ENCODE measurements around the gene MTCH1. TPM values are rescaled to one million over a fixed set of nuclear protein-coding genes. Genes with fewer than 3 reads are reported as not detected.

The MTCH1 gene
- total and polyA plus RNA-seq, 4 experiments from 2014 or later: 94.1 to 151 (median 134) TPM

DNA sequence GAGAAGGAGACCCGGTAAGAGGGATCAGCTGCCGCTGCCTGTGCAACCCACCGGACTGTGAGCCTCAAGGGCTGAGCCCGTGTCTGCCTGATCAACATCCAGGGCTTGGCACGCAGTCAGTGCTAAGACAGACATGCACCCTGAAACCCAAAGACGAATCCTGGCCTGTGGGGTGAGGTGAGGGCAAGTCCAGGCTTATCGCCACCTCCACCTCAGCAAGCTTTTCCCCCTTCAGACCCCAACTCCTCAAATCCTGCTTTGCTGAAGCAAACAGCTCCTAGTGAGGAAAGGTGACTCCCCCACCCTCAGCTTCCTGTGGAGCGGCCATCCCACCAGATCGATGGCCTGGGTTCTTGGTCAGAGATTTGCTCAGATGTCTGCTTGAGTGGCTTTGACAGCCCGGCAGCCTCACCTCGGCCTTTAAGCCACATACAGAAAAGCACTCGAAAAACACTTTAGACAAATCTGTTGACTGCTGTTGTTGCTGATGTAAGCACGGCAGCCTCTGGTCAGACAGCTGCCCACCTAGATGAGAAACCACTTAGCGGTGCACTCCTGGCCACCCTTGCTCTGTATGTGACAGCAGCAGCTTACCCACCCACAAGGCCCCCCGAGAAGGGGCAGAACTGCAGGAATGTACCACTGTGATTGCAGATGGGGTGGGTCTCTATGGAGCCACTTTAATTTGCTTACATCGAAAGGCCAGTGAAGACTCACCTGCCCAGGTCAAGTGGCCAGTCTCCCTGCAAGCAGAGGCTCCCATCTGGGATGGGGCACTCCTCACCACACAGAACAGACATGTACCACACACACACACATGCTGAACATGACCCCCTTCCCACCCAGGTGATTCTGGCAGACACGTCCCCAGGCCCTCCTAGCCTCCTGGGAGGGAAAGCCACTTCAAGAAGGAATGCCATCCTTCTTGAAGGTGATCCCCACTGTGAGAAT lies 14.8 kb downstream of the MTCH1 start:
- DNase-seq: no peak
- ChIA-PET POLR2A (ENCODE audit: partially characterized antibody) (interaction anchor here (1.7 to 2.3 kb wide), 2 partner anchors 8 to 15 kb away, joined by 3 to 9 read pairs; partner anchors contain the start of gene MTCH1), CTCF (ENCODE audit: partially characterized antibody) (interaction anchor here (1.7 kb wide), 1 partner anchor 47 kb away, joined by 3 read pairs; no protein-coding TSS in a partner anchor)
- H3K27me3 Mint-ChIP-seq: no peaks in the 10 kb centered on the region
- H3K4me3 ChIP-seq (ENCODE audit: low read length in 2 of 2): no peak overlapping the region
- no peaks in the 10 kb centered on the region for H3K27me3 ChIP-seq (ENCODE audit: insufficient read depth, low read length)
- peaks cover 0 to 3% (median 1%) of the 10 kb centered on the region in 4 donors for H3K4me1 Mint-ChIP-seq
- no peaks in the 10 kb centered on the region for H3K9me3 ChIP-seq (ENCODE audit: control insufficient read depth in 1 of 2, low read length in 2 of 2)
- H3K27ac ChIP-seq (ENCODE audit: low read depth, low read length): no peak overlapping the region
- H3K4me3 Mint-ChIP-seq: no peak overlapping the region
- peak overlapping the region in 5 of 7 donors; percentile 36 to 64 (median 61) for H3K27ac Mint-ChIP-seq
- no peaks in the 10 kb centered on the region for H3K4me1 ChIP-seq (ENCODE audit: insufficient read depth, low read length)
- peaks cover 92% of the 10 kb centered on the region for H3K36me3 ChIP-seq (ENCODE audit: insufficient read depth, low read length)
- H3K9me3 Mint-ChIP-seq: no peaks in the 10 kb centered on the region
- peaks cover 64 to 92% of the 10 kb centered on the region in 2 donors for H3K36me3 Mint-ChIP-seq
- intact Hi-C loops (cut with micrococcal nuclease): no loop called here

DNA sequence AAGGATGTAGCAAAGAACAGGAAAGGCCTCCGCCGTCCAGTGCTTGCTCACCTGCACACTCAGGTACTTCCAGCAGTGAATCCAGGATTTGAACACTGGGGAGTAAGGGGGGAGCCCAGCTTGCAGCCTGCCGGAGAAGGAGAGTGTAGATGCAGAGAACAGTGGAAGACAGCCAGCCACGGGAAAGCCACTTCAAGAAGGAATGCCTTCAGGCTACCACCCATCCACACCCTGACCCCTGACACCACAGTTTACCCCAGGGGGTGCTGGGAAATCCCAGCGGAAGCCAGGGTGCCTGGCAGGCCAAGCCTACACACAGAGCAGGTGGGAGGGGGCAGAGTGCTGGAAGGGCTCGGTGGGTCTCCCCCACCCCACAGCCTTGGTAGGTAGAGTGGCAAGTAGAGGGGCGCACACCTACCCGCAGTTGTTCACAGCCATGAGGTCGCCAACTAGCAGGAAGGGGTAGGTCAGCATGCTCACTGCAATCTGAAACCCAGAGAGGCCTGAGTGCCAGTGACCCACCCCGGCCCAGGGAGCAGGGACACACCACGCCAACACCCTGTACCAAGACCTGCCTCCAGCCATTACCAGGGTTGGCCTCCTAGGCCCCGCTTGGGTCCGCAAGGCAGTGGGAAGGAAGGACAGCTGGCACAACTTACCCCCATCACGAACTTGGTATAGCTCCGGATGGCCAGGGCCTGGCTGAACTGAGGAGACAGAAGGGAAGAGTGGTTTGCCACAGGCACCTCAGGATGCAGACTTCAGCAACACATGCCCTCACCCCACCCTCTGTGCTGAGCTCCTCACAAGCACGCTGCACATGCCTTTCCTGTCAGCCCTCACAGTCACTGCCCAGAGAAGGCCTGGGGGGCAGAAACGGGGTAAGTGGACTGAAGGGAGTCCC lies 15.8 kb downstream of the MTCH1 start:
- H3K4me3 Mint-ChIP-seq: no peak overlapping the region
- Histone ChIP-seq H3K27ac (ENCODE audit: low read depth, low read length) (no peak overlapping the region), H3K4me3 (ENCODE audit: low read length in 2 of 2) (no peak overlapping the region), H3K36me3 (ENCODE audit: insufficient read depth, low read length) (peaks cover 83% of the 10 kb centered on the region), H3K27me3 (ENCODE audit: insufficient read depth, low read length) (no peaks in the 10 kb centered on the region), H3K4me1 (ENCODE audit: insufficient read depth, low read length) (peaks cover 1% of the 10 kb centered on the region), H3K9me3 (ENCODE audit: control insufficient read depth in 1 of 2, low read length in 2 of 2) (no peaks in the 10 kb centered on the region)
- CTCF ChIA-PET (ENCODE audit: partially characterized antibody): interaction anchor here (1.7 kb wide), 1 partner anchor 48 kb away, joined by 3 read pairs; no protein-coding TSS in a partner anchor
- no peaks in the 10 kb centered on the region for H3K27me3 Mint-ChIP-seq
- H3K9me3 Mint-ChIP-seq: no peaks in the 10 kb centered on the region
- H3K36me3 Mint-ChIP-seq: peaks cover 59 to 85% of the 10 kb centered on the region in 2 donors
- POLR2A ChIA-PET (ENCODE audit: partially characterized antibody): interaction anchor here (1.7 to 2.3 kb wide), 2 partner anchors 9 to 16 kb away, joined by 3 to 9 read pairs; partner anchors contain the start of gene MTCH1
- H3K4me1 Mint-ChIP-seq: peaks cover 2 to 12% (median 6%) of the 10 kb centered on the region in 4 donors
- DNase-seq: no peak
- intact Hi-C loops (cut with micrococcal nuclease): no loop called here
- H3K27ac Mint-ChIP-seq: peak overlapping the region in 3 of 7 donors; percentile 22 to 74 (median 43)

DNA sequence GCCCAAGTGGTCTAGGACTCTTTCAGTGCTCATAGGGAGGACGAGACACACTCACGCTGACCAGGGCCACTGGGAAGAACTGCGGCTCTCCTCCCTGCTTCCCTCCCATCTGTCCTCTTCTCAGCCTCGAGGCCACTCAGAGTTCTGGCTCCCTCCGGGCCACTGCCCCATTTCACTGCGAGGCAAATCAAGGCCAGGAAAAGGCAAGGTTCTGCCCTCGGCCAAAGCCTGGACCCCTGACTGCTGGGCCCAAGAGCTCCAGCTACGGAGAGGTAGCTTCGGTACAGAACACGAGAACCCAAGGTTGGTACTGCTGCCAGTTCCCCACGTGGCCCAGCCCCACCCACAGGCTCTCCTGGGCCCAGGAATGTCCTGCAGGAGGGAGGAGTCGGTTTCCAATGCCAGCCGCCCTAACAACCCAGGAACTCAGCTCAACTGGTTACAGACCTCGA lies 16.7 kb downstream of the MTCH1 start:
- no peaks in the 10 kb centered on the region for H3K27me3 Mint-ChIP-seq
- DNase-seq: no peak
- H3K27ac ChIP-seq (ENCODE audit: low read depth, low read length): no peak overlapping the region
- POLR2A ChIA-PET (ENCODE audit: partially characterized antibody): interaction anchor here (1.7 to 2.3 kb wide), 2 partner anchors 10 to 17 kb away, joined by 3 to 9 read pairs; partner anchors contain the start of gene MTCH1
- H3K4me3 ChIP-seq (ENCODE audit: low read length in 2 of 2): no peak overlapping the region
- no peaks in the 10 kb centered on the region for H3K9me3 ChIP-seq (ENCODE audit: control insufficient read depth in 1 of 2, low read length in 2 of 2)
- peaks cover 11% of the 10 kb centered on the region for H3K4me1 ChIP-seq (ENCODE audit: insufficient read depth, low read length)
- peaks cover 50 to 76% of the 10 kb centered on the region in 2 donors for H3K36me3 Mint-ChIP-seq
- H3K4me1 Mint-ChIP-seq: peaks cover 10 to 21% (median 14%) of the 10 kb centered on the region in 4 donors
- H3K27ac Mint-ChIP-seq: peak overlapping the region in 1 of 7 donors; percentile 22
- H3K9me3 Mint-ChIP-seq: no peaks in the 10 kb centered on the region
- CTCF ChIA-PET (ENCODE audit: partially characterized antibody): interaction anchor here (1.7 kb wide), 1 partner anchor 49 kb away, joined by 3 read pairs; no protein-coding TSS in a partner anchor
- H3K4me3 Mint-ChIP-seq: no peak overlapping the region
- intact Hi-C loops (cut with micrococcal nuclease): no loop called here
- no peaks in the 10 kb centered on the region for H3K27me3 ChIP-seq (ENCODE audit: insufficient read depth, low read length)
- H3K36me3 ChIP-seq (ENCODE audit: insufficient read depth, low read length): peaks cover 73% of the 10 kb centered on the region

DNA sequence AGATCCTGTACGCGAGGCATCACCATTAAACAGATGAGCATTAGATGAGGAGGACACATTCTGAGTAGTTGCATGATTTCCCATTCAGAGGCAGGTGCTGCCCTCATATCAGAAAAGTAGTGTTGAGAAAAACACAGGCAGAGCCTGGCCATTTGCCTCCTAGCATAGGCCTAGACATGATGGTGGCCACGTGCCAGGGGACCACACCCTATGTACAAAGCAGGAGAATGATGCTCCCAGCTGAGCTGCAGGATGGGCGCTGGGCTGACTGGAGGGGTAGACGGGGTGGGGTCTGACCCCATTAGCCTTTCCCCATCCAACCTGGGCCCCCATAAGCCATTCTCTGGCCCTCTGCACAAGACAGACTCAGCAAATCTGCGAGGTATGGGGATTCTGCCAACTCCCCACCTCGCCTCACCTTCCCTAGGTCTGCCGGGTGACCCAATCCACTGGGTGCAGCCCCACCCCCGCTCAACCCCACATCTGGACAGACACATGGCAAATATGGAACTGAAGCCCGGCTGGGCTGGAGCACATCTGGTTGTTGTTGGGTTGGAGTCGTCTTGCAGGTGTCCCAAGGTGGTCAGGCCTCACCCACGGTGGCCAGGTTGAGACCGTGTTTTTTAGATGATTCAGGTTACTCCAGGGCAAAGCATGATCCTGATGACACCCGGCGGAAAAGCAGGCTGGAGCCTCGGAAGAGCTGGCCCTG lies 17.6 kb downstream of the MTCH1 start:
- H3K27me3 ChIP-seq (ENCODE audit: insufficient read depth, low read length): no peaks in the 10 kb centered on the region
- H3K4me1 Mint-ChIP-seq: peaks cover 14 to 30% (median 21%) of the 10 kb centered on the region in 4 donors
- H3K9me3 ChIP-seq (ENCODE audit: control insufficient read depth in 1 of 2, low read length in 2 of 2): no peaks in the 10 kb centered on the region
- no peaks in the 10 kb centered on the region for H3K9me3 Mint-ChIP-seq
- intact Hi-C loops (cut with micrococcal nuclease): no loop called here
- peaks cover 42 to 67% of the 10 kb centered on the region in 2 donors for H3K36me3 Mint-ChIP-seq
- H3K4me3 ChIP-seq (ENCODE audit: low read length in 2 of 2): no peak overlapping the region
- no peaks in the 10 kb centered on the region for H3K27me3 Mint-ChIP-seq
- ChIA-PET POLR2A (ENCODE audit: partially characterized antibody) (interaction anchor here (1.3 kb wide), 1 partner anchor 83 kb away, joined by 3 read pairs; no protein-coding TSS in a partner anchor), CTCF (ENCODE audit: partially characterized antibody) (interaction anchor here (1.7 kb wide), 1 partner anchor 11 kb away, joined by 4 read pairs; no protein-coding TSS in a partner anchor)
- DNase-seq: no peak
- peaks cover 19% of the 10 kb centered on the region for H3K4me1 ChIP-seq (ENCODE audit: insufficient read depth, low read length)
- H3K4me3 Mint-ChIP-seq: no peak overlapping the region
- peak overlapping the region in 6 of 7 donors; percentile 16 to 78 (median 34) for H3K27ac Mint-ChIP-seq
- H3K27ac ChIP-seq (ENCODE audit: low read depth, low read length): no peak overlapping the region
- peaks cover 65% of the 10 kb centered on the region for H3K36me3 ChIP-seq (ENCODE audit: insufficient read depth, low read length)

DNA sequence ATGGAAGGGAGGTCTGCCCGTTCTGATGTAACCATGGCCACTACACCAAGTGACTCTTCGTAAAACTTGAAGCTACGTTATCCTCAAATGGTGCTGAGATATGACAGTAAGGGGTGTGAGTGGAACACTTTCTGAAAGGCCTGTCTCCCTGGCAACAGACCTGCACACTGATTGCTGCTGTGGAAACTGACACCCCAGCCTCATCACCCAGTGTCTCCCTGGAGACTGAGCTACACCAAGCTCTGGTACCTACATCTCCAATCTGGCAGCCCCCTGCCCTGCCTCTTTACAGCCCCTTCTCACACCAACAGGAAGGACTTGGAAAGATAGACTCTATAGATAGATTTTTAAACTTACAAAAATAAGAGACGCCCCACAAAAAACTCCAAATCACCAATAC lies 18.2 kb downstream of the MTCH1 start:
- Histone ChIP-seq H3K4me3 (ENCODE audit: low read length in 2 of 2) (no peak overlapping the region), H3K4me1 (ENCODE audit: insufficient read depth, low read length) (peaks cover 26% of the 10 kb centered on the region), H3K27me3 (ENCODE audit: insufficient read depth, low read length) (no peaks in the 10 kb centered on the region), H3K27ac (ENCODE audit: low read depth, low read length) (no peak overlapping the region), H3K9me3 (ENCODE audit: control insufficient read depth in 1 of 2, low read length in 2 of 2) (no peaks in the 10 kb centered on the region), H3K36me3 (ENCODE audit: insufficient read depth, low read length) (peaks cover 60% of the 10 kb centered on the region)
- H3K9me3 Mint-ChIP-seq: no peaks in the 10 kb centered on the region
- ChIA-PET POLR2A (ENCODE audit: partially characterized antibody) (interaction anchor here (0.9 to 1.3 kb wide), 2 partner anchors 44 to 83 kb away, joined by 3 to 4 read pairs; no protein-coding TSS in a partner anchor), CTCF (ENCODE audit: partially characterized antibody) (interaction anchor here (1.7 kb wide), 1 partner anchor 12 kb away, joined by 4 read pairs; no protein-coding TSS in a partner anchor)
- no peak for DNase-seq
- peaks cover 21 to 36% (median 27%) of the 10 kb centered on the region in 4 donors for H3K4me1 Mint-ChIP-seq
- H3K4me3 Mint-ChIP-seq: no peak overlapping the region
- peaks cover 44 to 63% of the 10 kb centered on the region in 2 donors for H3K36me3 Mint-ChIP-seq
- no peaks in the 10 kb centered on the region for H3K27me3 Mint-ChIP-seq
- H3K27ac Mint-ChIP-seq: peak overlapping the region in 6 of 7 donors; percentile 14 to 43 (median 27)
- intact Hi-C loops (cut with micrococcal nuclease): no loop called here

DNA sequence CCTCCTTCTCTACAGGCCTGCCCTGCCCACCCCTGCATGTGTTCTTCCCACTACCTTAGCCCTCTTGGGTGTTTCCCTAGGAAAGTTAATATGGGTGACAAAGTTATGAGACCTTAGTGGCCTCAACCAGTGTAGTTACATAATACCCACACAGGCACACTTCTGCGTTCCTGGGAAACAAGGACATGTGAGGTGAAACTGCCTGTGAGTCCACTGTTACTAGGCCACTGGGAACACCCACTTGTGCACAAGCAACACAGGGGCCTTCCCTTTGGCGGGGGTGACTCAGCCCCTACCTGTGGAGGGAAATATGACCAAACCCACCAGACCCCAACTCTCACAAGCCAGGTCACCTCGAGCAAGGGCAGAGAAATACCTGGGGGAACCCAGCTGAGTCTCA lies 18.7 kb downstream of the MTCH1 start:
- peaks cover 23 to 41% (median 30%) of the 10 kb centered on the region in 4 donors for H3K4me1 Mint-ChIP-seq
- Histone ChIP-seq H3K27me3 (ENCODE audit: insufficient read depth, low read length) (no peaks in the 10 kb centered on the region), H3K9me3 (ENCODE audit: control insufficient read depth in 1 of 2, low read length in 2 of 2) (no peaks in the 10 kb centered on the region), H3K27ac (ENCODE audit: low read depth, low read length) (no peak overlapping the region), H3K36me3 (ENCODE audit: insufficient read depth, low read length) (peaks cover 55% of the 10 kb centered on the region), H3K4me1 (ENCODE audit: insufficient read depth, low read length) (peaks cover 30% of the 10 kb centered on the region), H3K4me3 (ENCODE audit: low read length in 2 of 2) (no peak overlapping the region)
- intact Hi-C loops (cut with micrococcal nuclease): no loop called here
- POLR2A ChIA-PET (ENCODE audit: partially characterized antibody): interaction anchor here (0.9 to 1.3 kb wide), 2 partner anchors 43 to 82 kb away, joined by 3 to 4 read pairs; no protein-coding TSS in a partner anchor
- H3K4me3 Mint-ChIP-seq: no peak overlapping the region
- CTCF ChIA-PET (ENCODE audit: partially characterized antibody): interaction anchor here (1.7 kb wide), 1 partner anchor 12 kb away, joined by 4 read pairs; no protein-coding TSS in a partner anchor
- no peaks in the 10 kb centered on the region for H3K9me3 Mint-ChIP-seq
- H3K27ac Mint-ChIP-seq: peak overlapping the region in 4 of 7 donors; percentile 18 to 79 (median 61)
- DNase-seq: no peak
- no peaks in the 10 kb centered on the region for H3K27me3 Mint-ChIP-seq
- peaks cover 42 to 59% of the 10 kb centered on the region in 2 donors for H3K36me3 Mint-ChIP-seq
